SHP77 (cell line): ENCODE data around the gene RPL5.
A peak's percentile ranks its signal among the peaks of the same experiment; 100 is the strongest.

Source experiments
- DNase-seq, 2 experiments: peaks; one replicate each; lab custom pipeline; 2025; lab: John Stamatoyannopoulos, UW

RPL5 gene

DNA sequence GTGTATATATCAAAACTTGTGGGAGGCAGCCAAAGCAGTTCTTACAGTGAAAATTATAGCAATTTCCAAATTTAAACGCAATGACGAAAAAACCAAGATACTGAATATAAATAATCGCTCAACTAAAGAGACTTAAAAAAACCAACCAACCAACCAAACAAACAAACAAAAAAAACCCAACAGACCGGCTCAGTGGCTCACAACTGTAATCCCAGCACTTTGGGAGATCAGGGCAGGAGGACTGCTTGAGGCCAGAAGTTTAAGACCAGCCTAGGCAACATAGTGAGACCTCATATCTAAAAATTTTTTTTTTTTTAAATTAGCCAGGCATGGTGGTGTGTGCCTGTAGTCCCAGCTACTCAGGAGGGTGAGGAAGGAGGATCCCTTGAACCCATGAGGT, 23.4 kb downstream of the RPL5 start:
- DNase-seq: no peak

DNA sequence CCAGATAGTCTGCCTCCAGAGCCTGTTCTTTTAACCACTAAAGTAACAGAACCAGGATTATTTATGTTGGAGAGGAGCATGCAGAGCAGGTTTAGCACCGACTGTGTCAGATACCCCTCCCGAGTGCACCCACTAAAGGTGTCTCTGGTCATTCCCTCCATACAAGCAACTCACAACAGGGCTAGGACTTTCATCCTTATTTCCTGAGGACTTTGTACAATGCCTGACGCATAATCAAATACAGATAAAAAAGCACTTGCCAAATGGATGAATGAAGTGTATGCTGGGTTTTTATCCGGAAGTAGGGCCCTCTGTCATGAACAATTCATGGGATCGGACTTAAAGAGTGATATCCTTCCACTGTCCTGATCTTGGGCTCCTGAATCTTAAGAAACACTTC, 26.0 kb downstream of the RPL5 start:
- no peak for DNase-seq

DNA sequence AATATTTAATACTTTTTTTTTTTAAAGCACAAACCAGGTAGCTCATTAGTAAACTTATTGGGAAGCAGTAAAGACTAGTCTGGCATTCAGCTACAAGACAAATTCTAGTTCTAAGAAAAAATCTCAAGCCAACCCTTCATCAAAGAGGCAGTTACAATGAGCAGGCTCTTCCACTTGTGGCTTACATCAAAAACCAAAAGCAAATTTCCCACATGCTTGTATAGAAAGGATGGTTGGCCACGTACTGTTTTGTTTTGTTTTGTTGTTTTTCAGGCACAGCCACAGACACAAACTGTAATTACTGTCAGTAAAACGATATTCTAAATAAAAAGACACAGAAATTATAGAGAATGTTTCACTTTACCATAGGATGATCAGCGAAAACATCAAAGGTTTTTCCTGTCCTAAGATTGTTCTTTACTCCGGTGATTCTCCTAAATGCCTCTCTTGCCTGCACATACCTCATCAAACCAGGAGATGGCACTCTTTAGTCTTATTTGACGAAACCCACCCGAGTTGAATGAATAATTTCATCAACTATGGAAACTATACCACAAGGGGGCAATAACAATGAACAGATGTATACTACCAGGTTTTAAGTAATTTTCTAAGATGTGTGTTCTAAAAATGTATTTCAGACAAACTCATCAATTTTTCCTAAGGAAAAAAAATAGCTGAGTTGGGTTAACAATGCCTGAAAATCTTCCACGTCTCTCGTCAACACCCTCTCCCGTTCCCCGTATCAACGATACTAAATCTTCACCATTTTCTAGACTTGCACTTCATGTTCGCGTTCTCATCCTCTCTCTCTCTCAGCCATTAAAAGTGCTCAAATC, 26.9 kb downstream of the RPL5 start:
- peak; percentile 74 to 82 for DNase-seq

DNA sequence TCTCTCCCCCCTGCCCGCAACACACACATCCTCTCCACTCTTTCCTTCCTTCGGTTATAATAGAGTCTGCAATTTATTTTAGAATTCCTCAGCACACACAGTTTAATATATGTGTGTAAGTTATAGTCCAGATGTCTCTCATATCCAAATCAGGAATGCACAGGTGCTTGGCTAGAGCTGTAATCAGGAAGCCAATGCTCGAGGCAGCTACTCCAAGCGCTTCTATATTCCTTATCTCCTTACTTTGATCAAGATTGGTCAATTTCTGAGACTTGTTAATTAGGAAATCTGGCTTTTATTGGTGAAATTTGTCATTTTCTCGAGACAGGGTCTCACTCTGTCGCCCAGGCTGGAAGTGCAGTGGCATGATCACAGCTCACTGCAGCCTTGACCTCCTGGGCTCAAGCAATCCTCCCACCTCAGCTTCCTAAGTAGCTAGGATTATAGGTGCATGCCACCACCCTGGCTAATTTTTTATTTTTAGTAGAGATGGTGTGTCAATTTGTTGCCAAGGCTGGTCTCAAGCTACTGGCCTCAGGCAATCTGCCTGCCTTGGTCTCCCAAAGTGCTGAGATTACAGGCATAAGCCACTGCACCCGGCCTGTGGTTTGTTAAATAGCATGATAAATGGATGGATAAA, 27.7 kb downstream of the RPL5 start:
- DNase-seq: peak in 1 of 2 experiments; percentile 7

DNA sequence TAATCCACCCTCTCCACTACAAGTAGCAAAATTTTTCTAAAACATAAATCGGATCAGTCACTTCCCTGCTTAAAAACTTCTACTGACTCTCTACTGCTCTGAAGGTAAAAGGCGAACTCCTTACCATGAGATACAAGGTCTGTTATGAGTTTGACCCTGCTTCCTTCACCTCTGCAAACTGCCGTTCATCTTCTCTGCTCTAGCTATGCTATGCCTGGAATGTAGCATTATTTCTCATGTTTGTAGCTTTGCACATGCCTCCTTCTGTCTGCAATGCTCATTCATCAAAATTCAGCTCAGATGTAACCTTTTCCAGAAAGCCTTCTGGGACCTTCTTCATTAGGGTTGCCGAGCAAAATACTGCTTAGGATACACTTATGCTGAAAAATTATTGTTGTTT, 30.8 kb downstream of the RPL5 start:
- DNase-seq: no peak

DNA sequence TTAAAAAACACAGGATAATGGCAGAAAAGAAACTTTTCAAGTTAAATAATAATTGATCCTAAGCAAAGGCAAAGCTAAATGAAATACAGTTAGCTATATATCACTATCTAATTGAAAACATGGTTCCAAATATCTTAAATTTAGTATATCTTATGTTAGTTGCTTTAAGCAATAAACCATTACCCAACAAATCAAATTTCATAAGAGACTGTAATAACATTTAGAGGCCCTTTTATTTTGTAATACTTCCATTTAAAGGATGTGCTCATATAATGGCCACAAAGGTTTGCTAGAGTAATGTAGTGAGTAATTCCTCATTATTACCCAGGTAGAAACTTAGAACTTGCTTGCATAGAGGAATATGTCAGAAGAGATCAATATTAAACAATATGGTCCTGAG, 32.3 kb downstream of the RPL5 start:
- DNase-seq: no peak

DNA sequence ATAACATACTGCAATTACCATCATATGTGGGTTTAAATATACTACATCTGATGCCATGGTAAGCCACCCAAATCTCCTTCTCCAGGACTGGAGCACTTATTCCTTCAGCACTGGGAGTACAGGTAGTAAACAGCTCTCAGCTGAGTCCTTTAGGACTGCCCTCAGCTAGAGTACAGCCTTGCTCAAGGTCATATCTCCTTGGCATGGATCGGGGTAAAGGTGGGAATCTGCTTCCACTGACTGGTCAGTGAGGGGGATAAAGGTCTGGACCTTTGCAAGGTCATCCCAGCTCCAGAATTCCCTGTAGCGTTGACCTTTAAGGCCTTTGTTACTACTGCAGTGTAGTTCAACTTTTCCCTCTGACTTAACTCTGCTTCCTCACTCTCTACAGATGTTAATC, 38.8 kb downstream of the RPL5 start:
- DNase-seq: no peak

DNA sequence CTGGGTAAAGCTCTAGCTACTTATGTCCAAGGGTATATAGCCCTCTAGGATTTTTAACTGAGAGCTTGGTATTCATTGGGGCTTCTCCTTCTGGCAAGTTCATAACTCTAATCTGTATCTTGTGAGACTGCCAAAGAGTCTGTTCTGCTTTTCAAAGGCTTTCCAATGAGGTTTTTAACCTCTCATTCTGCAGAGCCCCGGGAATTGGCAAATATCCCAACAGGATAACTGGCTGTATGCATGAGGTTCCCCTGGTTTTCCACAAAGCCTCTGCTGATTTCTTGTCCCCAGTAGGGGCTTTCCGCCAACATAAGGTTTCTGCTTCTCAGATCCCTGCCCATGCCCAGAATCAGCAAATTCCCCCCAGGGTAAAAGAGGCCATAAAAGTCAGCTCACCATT, 40.9 kb downstream of the RPL5 start:
- no peak for DNase-seq

DNA sequence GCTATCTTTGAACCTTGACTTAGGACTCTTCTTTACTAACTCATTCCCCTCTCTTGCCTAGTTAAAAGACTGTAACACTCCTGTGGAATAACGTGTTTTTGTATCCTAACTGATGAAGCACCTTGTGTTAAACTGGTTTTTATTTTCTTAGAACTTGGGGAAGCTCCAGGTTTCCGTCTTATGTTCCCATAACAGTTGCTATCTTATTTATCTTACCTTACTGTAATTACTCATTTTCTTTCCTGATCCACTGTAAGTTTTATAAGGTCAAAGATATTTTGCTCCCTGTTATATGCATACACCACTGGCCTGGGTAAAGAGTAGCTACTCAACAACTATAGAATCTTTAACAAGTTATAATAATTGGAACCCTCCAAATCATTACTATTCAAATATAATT, 43.1 kb downstream of the RPL5 start:
- DNase-seq: no peak

DNA sequence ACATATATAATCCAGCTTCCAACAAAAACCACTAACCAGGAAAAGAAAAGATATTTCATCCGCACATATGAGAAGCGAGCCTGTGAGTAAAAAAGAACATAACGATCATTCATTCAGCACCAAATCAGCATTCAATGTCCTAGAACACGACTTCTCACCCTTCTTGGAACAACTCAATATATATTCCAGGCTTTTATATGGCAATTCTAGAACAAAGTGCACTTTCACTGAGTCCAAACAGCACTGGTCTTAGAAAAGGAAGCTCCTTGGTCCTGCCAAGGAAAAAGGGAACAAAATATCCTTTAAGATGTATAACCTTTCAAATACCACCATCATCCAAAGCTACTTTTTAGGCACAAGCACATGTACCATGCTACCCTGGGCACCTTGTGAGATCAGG, 44.5 kb downstream of the RPL5 start:
- no peak for DNase-seq

DNA sequence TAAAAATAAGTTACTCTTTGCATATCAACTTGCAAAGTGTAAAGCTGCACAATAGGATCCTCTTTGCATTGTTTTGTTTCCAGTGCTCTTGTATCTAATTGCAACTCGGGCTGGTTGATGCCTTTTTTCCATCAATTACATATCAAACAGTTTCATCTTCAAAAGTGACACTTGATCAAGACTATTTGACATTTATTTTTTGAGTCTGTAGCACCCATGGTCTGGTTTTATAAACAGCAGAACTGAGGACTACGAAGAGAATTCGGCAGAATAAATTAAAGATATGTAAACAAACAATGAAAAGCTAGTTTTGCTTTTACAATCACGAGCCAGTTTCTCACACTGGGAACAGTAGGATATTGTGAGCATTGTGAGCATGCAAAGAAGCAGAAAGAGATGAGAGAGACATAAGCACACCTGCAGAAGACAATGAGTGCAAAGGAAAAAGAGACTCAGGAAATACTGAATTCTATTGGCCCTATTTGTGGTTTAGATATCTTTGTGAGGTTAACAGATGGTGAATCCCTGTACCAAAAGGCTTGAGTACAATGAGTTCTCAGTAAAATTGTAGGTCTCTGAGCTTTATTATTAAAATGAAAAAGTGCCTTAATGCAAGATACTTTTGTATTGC, 45.4 kb downstream of the RPL5 start:
- DNase-seq: no peak

DNA sequence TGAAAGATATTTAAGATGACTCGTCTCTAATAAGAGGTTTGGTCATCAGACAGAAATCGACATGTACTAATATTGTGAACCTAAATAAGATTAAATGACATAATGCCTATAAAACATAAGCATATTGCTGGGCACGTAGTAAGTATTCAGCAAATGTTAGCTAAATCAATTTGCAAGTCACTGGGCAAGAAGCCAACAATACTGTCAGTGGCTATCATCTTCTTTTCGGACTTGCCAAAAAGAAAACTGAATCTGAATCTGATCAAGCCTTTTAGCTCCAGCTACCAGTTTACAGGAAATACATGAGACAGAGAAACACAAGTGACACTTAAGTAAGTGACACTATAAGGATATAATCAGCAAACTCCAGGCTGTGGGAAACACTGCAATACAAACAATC, 46.0 kb downstream of the RPL5 start:
- DNase-seq: peak in 1 of 2 experiments; percentile 25

DNA sequence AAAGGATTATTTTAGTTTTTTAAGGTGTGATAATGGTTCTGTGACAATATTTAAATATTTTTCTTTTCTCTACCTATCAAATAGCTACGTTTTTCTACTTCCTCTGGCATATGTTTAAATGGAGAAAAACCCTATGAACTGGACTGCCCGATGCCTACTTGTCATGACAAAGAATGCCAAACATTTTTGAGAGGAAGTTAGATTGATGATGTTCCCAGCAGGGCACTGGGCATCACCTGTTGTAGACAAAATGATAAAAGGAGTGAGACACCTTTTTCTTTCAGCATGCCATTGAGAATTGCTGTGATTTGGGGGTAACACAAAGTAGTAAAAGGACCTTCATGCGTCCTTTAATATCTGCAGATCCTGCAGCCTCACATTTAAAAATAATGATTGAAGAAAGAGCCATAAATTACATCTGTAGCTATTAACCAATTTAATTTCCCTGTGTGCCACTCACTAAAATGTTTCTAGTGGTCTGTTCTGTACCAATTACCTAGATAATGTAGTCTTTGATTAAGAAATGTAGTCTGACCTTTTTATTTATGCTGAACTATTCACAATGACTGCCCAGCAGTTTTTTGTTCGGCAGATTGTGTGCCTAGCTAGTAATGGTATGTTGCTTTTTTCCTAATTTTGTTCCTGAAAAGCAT, 47.6 kb downstream of the RPL5 start:
- no peak for DNase-seq

DNA sequence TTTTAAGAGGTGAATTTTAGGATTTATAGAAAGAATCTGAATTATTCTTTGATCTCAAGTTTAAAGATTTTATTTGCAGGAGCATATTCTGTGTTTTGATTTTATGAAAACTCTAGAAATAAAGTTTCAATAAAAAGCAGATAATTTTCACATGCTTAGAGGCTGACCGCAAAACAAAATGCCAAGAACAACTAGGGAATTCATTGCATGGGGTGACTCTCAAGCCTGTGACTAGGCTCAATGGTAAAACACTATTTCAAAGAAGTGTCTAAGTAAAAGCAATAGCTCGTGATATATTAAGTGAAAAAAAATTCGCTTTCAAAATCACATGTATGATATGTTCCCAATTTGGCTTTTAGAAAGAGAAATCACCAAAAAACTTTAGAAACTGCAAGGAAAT, 49.6 kb downstream of the RPL5 start:
- DNase-seq: no peak

DNA sequence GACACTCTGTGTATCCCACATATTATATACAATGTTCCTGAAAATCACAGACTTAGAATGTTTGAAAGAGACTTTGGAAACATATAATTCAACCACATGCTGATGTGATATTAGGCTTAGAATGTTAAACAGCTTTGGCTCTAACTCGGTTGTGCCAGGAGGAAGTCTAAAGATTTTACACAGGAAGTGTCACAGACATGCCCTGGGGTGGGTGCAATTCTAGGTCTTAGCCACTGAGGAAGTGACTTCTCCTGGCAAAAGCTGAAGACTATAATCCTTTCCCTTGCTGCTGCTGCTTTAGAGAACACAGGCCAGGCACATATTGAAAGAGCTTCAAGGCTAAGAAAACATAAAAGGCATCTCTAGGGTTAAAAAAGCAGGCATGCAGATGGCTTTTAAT, 51.0 kb downstream of the RPL5 start:
- DNase-seq: no peak

DNA sequence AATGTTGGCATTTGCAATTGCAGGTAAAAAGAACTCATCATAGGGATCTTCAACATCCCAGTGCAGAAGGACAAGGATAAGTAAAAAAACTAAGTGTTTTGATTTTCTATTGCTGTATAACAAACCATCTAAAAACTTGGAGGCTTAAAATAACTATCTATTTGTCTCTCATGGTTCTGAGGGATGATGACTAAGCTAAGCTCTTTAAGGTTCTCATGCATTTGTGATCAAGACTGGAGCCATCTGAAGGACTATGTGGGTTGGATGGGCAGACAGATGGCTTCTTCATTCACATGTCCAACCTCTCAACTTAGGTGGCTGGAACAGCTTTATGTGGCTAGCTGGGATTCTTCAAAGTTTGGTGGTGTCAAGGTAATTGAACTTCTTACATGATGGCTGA, 51.5 kb downstream of the RPL5 start:
- DNase-seq: no peak

DNA sequence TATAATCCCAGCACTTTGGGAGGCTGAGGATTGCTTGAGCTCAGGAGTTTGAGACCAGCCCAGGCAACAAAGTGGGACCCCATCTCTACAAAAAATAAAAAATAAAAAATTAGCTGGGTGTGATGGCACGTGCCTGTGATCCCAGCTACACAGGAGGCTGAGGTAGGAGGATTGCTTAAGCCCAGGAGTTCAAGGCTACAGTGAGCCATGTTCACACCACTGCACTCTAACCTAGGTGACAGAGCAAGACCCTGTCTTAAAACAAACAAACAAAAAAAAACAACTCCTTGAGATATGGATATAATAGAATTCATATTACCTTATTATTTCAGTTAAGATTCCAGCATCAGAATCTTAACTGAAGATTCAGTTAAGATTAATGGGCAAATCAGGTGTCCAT, 52.4 kb downstream of the RPL5 start:
- DNase-seq: no peak

DNA sequence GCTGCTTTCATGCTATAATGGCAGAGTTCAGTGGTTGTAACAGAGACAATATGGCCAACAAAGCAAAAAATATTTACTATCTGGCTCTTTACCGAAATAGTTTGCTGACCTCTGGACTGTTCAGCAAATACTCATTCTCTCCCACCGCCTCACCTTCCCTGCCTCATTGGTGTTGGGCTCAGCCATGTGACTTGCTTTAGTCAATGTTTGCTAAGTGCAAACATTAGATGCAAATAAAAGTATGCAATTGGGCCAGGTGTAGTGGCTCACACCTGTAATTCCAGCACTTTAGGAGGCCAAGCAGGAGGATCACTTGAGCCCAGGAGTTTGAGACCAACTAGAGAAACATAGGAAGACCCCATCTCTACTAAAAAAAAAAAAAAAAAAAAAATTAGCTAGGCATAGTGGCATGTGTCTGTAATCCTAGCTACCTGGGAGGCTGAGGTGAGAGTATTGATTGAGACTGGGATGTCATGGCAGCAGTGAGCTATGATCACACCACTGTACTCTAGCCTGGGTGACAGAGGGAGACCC, 55.1 kb downstream of the RPL5 start:
- peak; percentile 57 to 58 for DNase-seq

DNA sequence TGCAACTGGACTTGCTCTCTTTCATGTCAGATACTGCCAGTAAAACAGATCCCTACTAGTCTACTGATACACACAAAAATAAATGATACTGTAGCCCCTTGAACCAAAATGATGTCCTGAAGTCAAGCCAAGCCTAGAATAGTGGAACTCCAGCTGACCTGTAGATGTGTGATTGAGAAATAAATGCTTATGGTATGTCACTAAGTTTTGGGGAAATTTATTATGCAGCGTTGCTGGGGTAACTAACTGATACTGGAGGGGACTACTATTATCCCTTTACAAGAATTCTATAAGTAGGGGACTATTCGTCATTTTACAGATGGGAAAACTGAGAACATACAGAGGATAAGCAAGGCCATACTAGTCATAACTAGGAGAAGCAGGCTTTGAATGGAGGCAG, 55.6 kb downstream of the RPL5 start:
- DNase-seq: no peak
